ENCODE measurements around the gene GLA. TPM values are rescaled to one million over a fixed set of nuclear protein-coding genes. Genes with fewer than 3 reads are reported as not detected.

The GLA gene
- total RNA-seq, 4 donors from 2014 or later = 13.4 to 16.3 (median 14.6) TPM

- Histone ChIP-seq H3K4me3 (no peak overlapping the region), H3K9me3 (no peaks in the 10 kb centered on the region), H3K36me3 (no peaks in the 10 kb centered on the region), H3K27me3 (no peaks in the 10 kb centered on the region), H3K27ac (no peak overlapping the region), H3K4me1 (no peaks in the 10 kb centered on the region)
- ATAC-seq = no peak
- intact Hi-C loops (cut with DNase I; ENCODE audit: low total_unique reads) (no loop called here), in situ Hi-C loops (cut with MboI; ENCODE audit: low sequenced_read_pairs in 4 of 4) (no loop called here)
- TF ChIP-seq, protein P1, sequence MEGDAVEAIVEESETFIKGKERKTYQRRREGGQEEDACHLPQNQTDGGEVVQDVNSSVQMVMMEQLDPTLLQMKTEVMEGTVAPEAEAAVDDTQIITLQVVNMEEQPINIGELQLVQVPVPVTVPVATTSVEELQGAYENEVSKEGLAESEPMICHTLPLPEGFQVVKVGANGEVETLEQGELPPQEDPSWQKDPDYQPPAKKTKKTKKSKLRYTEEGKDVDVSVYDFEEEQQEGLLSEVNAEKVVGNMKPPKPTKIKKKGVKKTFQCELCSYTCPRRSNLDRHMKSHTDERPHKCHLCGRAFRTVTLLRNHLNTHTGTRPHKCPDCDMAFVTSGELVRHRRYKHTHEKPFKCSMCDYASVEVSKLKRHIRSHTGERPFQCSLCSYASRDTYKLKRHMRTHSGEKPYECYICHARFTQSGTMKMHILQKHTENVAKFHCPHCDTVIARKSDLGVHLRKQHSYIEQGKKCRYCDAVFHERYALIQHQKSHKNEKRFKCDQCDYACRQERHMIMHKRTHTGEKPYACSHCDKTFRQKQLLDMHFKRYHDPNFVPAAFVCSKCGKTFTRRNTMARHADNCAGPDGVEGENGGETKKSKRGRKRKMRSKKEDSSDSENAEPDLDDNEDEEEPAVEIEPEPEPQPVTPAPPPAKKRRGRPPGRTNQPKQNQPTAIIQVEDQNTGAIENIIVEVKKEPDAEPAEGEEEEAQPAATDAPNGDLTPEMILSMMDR (IDR thresholded peaks at IDR 0.05 in 4 of 5, conservative IDR thresholded peaks at IDR 0.05 in 1 of 5) = no peak
- no peak for TF ChIP-seq POLR2A (IDR thresholded peaks at IDR 0.05)
- DNase-seq = no peak
These were observed 41.6 kb upstream of the GLA start for GRCh38 chrX:101449279-101449678.

- ATAC-seq (no peak), DNase-seq (no peak)
- TF ChIP-seq POLR2A (IDR thresholded peaks at IDR 0.05) = no peak
- TF ChIP-seq, protein P1 (IDR thresholded peaks at IDR 0.05 in 4 of 5, conservative IDR thresholded peaks at IDR 0.05 in 1 of 5) = no peak
- no peak overlapping the region for H3K27ac ChIP-seq
- H3K4me3 ChIP-seq = no peak overlapping the region
- in situ Hi-C loops (cut with MboI; ENCODE audit: low sequenced_read_pairs in 4 of 4) = no loop called here
- no peaks in the 10 kb centered on the region for H3K36me3 ChIP-seq
- no peaks in the 10 kb centered on the region for H3K27me3 ChIP-seq
- intact Hi-C loops (cut with DNase I; ENCODE audit: low total_unique reads) = no loop called here
- no peaks in the 10 kb centered on the region for H3K4me1 ChIP-seq
- no peaks in the 10 kb centered on the region for H3K9me3 ChIP-seq
These were observed 34.4 kb upstream of the GLA start for GRCh38 chrX:101442085-101442484.

GRCh38 chrX:101430457-101431078 is 22.8 kb upstream of the GLA start:
- Histone ChIP-seq H3K36me3 (no peaks in the 10 kb centered on the region), H3K4me1 (no peaks in the 10 kb centered on the region), H3K4me3 (no peak overlapping the region), H3K27ac (no peak overlapping the region), H3K27me3 (no peaks in the 10 kb centered on the region), H3K9me3 (no peaks in the 10 kb centered on the region)
- TF ChIP-seq POLR2A (IDR thresholded peaks at IDR 0.05) = no peak
- TF ChIP-seq, protein P1 (IDR thresholded peaks at IDR 0.05 in 4 of 5, conservative IDR thresholded peaks at IDR 0.05 in 1 of 5) = no peak
- ATAC-seq (no peak), DNase-seq (no peak)
- intact Hi-C loops (cut with DNase I; ENCODE audit: low total_unique reads) (no loop called here), in situ Hi-C loops (cut with MboI; ENCODE audit: low sequenced_read_pairs in 4 of 4) (no loop called here)

DNA sequence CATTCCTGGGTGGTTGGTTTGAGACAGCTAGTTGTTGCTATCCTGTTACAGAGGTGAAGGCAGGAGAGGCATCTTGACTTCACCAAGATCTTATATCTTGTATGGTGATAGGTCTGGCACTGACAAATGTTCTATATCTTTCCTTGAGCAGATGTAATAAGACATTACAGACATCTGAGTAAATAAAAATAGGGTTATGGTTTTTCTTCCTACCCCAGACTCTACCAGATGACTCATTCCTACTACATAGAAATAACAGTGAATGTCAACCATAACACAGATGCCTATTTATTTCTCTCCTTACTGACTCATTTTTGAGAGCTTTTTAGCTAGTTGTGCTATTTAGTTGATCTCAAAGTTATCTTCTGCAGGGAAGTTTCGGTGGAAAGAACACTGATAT is 22.2 kb upstream of the GLA start:
- Histone ChIP-seq H3K27ac (no peak overlapping the region), H3K36me3 (no peaks in the 10 kb centered on the region), H3K4me1 (no peaks in the 10 kb centered on the region), H3K27me3 (no peaks in the 10 kb centered on the region), H3K9me3 (no peaks in the 10 kb centered on the region), H3K4me3 (no peak overlapping the region)
- ATAC-seq (no peak), DNase-seq (no peak)
- TF ChIP-seq, protein P1 (IDR thresholded peaks at IDR 0.05 in 4 of 5, conservative IDR thresholded peaks at IDR 0.05 in 1 of 5) = no peak
- TF ChIP-seq POLR2A (IDR thresholded peaks at IDR 0.05) = no peak
- in situ Hi-C loops (cut with MboI; ENCODE audit: low sequenced_read_pairs in 4 of 4) (no loop called here), intact Hi-C loops (cut with DNase I; ENCODE audit: low total_unique reads) (no loop called here)

GRCh38 chrX:101427954-101428353 is 20.2 kb upstream of the GLA start:
- Histone ChIP-seq H3K27ac (no peak overlapping the region), H3K27me3 (no peaks in the 10 kb centered on the region), H3K36me3 (no peaks in the 10 kb centered on the region), H3K4me3 (no peak overlapping the region), H3K9me3 (no peaks in the 10 kb centered on the region), H3K4me1 (no peaks in the 10 kb centered on the region)
- in situ Hi-C loops (cut with MboI; ENCODE audit: low sequenced_read_pairs in 4 of 4) (no loop called here), intact Hi-C loops (cut with DNase I; ENCODE audit: low total_unique reads) (no loop called here)
- DNase-seq (no peak), ATAC-seq (no peak)
- TF ChIP-seq, protein P1 (IDR thresholded peaks at IDR 0.05 in 4 of 5, conservative IDR thresholded peaks at IDR 0.05 in 1 of 5) = no peak

Measured in gastrocnemius medialis (tissue), 4 donors.